SW480 (cell line): ENCODE measurements around the gene PDILT.

Source experiments
- DNase-seq: peaks from one replicate; pipeline ENCODE4 v3.0.0-alpha.2; 2016; ENCODE audit warnings: low spot score

Gene PDILT

GRCh38 chr16:20401475-20402016 is 3.0 kb downstream of the PDILT start:
- no peak for DNase-seq

- DNase-seq, result no peak
These were observed 3.5 kb downstream of the PDILT start for GRCh38 chr16:20401066-20401465.

GRCh38 chr16:20399185-20399584 is 5.4 kb downstream of the PDILT start:
- DNase-seq, result no peak

- no peak for DNase-seq
These were observed 5.9 kb downstream of the PDILT start for GRCh38 chr16:20398603-20399002.

GRCh38 chr16:20397468-20398074 is 7.0 kb downstream of the PDILT start:
- no peak for DNase-seq

- DNase-seq, result no peak
These were observed 7.6 kb downstream of the PDILT start for GRCh38 chr16:20396846-20397467.

- no peak for DNase-seq
These were observed 8.6 kb downstream of the PDILT start for GRCh38 chr16:20395946-20396345.

- DNase-seq, result no peak
These were observed 10.5 kb downstream of the PDILT start for GRCh38 chr16:20393801-20394577.

- DNase-seq, result no peak
These were observed 13.5 kb downstream of the PDILT start for GRCh38 chr16:20391045-20391444.

- no peak for DNase-seq
These were observed 15.7 kb downstream of the PDILT start for GRCh38 chr16:20388854-20389253.

- no peak for DNase-seq
These were observed 16.6 kb downstream of the PDILT start for GRCh38 chr16:20387978-20388377.

- peak; percentile 49 for DNase-seq
These were observed 18.4 kb downstream of the PDILT start for GRCh38 chr16:20385844-20386832.

GRCh38 chr16:20383106-20384029 is 21.2 kb downstream of the PDILT start:
- DNase-seq, result peak; percentile 79

- DNase-seq, result no peak
These were observed 22.2 kb downstream of the PDILT start for GRCh38 chr16:20382202-20382948.

GRCh38 chr16:20380782-20381181 is 23.8 kb downstream of the PDILT start:
- DNase-seq, result no peak

GRCh38 chr16:20377181-20377580 is 27.4 kb downstream of the PDILT start:
- DNase-seq, result no peak

- DNase-seq, result no peak
These were observed 31.8 kb downstream of the PDILT start for GRCh38 chr16:20372701-20373100.

GRCh38 chr16:20369452-20370054 is 35.0 kb downstream of the PDILT start:
- no peak for DNase-seq

GRCh38 chr16:20364051-20364450 is 40.5 kb downstream of the PDILT start:
- DNase-seq, result no peak

- no peak for DNase-seq
These were observed 41.3 kb downstream of the PDILT start for GRCh38 chr16:20363191-20363590.
